GM20000 (cell line): ENCODE data around the gene GRHL1.

ENCODE experiments used
- DNase-seq: peaks from one replicate; pipeline ENCODE4 v3.0.0; 2012; ENCODE audit warnings: low spot score
- CTCF ChIP-seq: IDR thresholded peaks from 2 replicates; pipeline ENCODE4 v1.5.1; 2012; ENCODE audit warnings: mild to moderate bottlenecking, control low read depth; ENCODE audit errors: extremely low read depth, missing control alignments

The GRHL1 gene

GRCh38 chr2:10032746-10033105 is 81.2 kb downstream of the GRHL1 start:
- no peak for TF ChIP-seq CTCF

DNA sequence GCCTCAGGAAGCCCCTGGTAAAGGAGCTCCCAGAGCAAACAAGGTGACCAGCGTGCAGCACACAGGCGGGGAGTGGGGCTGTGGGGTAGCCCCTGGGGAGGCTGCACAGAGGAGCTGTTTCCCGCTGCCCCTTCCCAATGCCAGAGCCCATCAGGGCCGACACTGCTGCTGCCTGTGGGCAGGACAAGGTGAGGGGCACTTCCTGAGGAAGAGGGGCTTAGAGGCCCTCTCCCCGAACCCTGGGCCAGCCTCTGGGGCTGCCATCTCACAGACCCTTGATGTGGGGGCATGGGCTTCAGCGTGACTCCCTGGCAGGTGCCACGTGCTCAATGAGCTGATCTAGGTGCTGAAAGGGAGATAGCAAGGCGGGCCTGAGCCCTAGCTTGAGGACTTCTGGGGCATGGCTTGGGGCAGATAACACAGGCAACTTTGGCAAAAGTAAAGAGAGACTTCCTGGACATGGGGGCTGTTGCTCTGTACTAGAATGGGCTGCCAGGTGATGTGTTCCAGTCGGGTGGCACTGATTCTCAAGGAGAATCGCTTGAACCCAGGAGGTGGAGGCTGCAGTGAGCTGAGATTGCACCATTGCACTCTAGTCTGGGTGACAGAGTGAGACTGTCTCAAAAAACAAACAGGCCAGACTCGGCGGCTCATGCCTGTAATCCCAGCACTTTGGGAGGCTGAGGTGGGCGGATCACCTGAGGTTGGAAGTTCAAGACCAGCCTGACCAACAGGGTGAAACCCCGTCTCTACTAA is 81.9 kb downstream of the GRHL1 start:
- no peak for DNase-seq
- no peak for TF ChIP-seq CTCF

More at GRCh38 chr2:10032746-10033105, 81.2 kb downstream of the GRHL1 start:
- DNase-seq: no peak

GRCh38 chr2:10034333-10035052 is 83.0 kb downstream of the GRHL1 start:
- no peak for TF ChIP-seq CTCF
- no peak for DNase-seq

- no peak for TF ChIP-seq CTCF
- no peak for DNase-seq
Measured at GRCh38 chr2:10035053-10035422, 83.5 kb downstream of the GRHL1 start.

DNA sequence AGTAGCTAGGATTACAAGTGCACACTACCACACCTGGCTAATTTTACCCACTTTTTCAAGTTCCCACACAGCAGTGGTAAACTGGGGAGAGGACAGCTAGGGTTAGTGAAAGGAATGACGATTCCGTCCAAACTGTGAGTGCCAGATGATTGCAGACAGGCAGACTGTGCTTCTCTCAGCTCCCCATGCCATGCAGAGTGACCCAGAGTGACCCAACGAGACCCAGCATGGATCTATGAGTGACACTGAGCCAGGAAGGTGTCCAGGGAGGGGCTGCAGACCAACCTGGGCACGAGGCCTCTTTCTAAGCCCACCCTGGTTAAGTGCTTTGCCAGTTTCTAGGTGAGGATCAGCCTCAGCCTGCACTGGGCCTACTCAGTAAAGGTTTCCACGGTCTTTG is 84.1 kb downstream of the GRHL1 start:
- TF ChIP-seq CTCF: no peak
- DNase-seq: no peak

- peak; percentile 18 for TF ChIP-seq CTCF
- DNase-seq: no peak
Measured at GRCh38 chr2:10036095-10036884, 84.8 kb downstream of the GRHL1 start.

DNA sequence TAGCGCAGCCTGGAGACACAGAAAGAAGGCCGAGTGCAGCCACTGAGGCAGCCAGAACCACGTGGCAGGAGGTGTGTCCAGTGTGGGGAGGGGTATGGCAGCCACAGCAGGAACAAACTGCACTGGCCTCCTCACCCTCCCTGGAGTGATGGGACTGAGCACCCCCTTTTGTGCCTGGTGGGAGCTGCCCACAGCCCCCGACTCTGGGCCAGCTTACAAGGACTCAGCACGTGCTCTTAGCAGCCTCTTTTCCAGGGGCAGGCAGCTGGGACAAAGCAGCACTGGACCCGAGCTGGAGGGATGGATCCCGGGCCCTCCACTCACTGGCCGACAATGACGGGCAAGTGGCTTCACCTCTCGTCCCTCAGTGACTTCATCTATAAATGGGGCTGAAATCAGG is 86.6 kb downstream of the GRHL1 start:
- DNase-seq: no peak
- TF ChIP-seq CTCF: no peak
